OCI-LY7 (cell line): ENCODE results near the gene IQSEC1. TPM values are rescaled to one million over a fixed set of nuclear protein-coding genes. Genes with fewer than 3 reads are reported as not detected.

ENCODE experiments used
- BruUV-seq: library from RNA; stranded (reverse); fragments of 400-500 nt; replicated peaks from 2 replicates; lab custom pipeline; 2021; lab: Mats Ljungman, UMichigan
- CTCF ChIA-PET: fragments of 300-600 bp; sonication (Branson Sonifier 250); formaldehyde crosslinking; loops from one replicate; lab custom pipeline; 2022; ENCODE audit warnings: antibody characterized with exemption; ENCODE audit not compliant: unreplicated experiment; lab: Charles Lee
- POLR2A ChIA-PET: fragments of 300-600 bp; sonication (Branson Sonifier 250); formaldehyde crosslinking; loops from one replicate; lab custom pipeline; 2022; ENCODE audit warnings: antibody characterized with exemption; lab: Charles Lee
- DNase-seq: peaks from one replicate; pipeline ENCODE4 v3.0.0-alpha.2; 2015; ENCODE audit warnings: low spot score
- H2AFZ ChIP-seq: fragments of 200-600 bp; sonication (generic), shearing (Covaris generic); 2 replicates; pipeline ENCODE4 v1.6.1; 2014; ENCODE audit warnings: mild to moderate bottlenecking, antibody characterized with exemption, low read length, moderate library complexity
- H3K27ac ChIP-seq: fragments of 200-600 bp; sonication (generic); 2 replicates; pipeline ENCODE4 v1.5.1; 2014; ENCODE audit warnings: mixed run types, low read depth, mild to moderate bottlenecking, moderate library complexity, low read length, inconsistent platforms; ENCODE audit not compliant: poor library complexity, severe bottlenecking
- H3K36me3 ChIP-seq: fragments of 200-600 bp; sonication (generic); 2 replicates; pipeline ENCODE4 v1.6.1; 2014; ENCODE audit warnings: mild to moderate bottlenecking, antibody characterized with exemption, low read length, moderate library complexity, mixed read lengths; ENCODE audit not compliant: insufficient read depth
- H3K4me1 ChIP-seq: fragments of 200-600 bp; sonication (generic); 2 replicates; pipeline ENCODE4 v1.5.1; 2014; ENCODE audit warnings: mild to moderate bottlenecking, low read length; ENCODE audit not compliant: insufficient read depth, poor library complexity, severe bottlenecking
- H3K4me2 ChIP-seq: fragments of 200-600 bp; sonication (generic); 2 replicates; pipeline ENCODE4 v1.6.1; 2014; ENCODE audit warnings: mild to moderate bottlenecking, low read length
- H3K4me3 ChIP-seq: fragments of 200-600 bp; sonication (generic); 2 replicates; pipeline ENCODE4 v1.5.1; 2014; ENCODE audit warnings: mild to moderate bottlenecking, low read depth, low read length; ENCODE audit not compliant: poor library complexity, severe bottlenecking
- H3K79me2 ChIP-seq: fragments of 200-600 bp; sonication (generic); 2 replicates; pipeline ENCODE4 v1.6.1; 2016; ENCODE audit warnings: low read depth, mild to moderate bottlenecking, low read length, moderate library complexity, mixed read lengths; ENCODE audit not compliant: insufficient read depth
- H3K9me2 ChIP-seq: fragments of 200-600 bp; sonication (generic); 2 replicates; pipeline ENCODE4 v1.6.1; 2016; ENCODE audit warnings: mild to moderate bottlenecking, low read length, mixed read lengths; ENCODE audit not compliant: insufficient read depth
- H3K9me3 ChIP-seq: fragments of 200-600 bp; sonication (generic); 2 replicates; pipeline ENCODE4 v1.6.1; 2014; ENCODE audit warnings: mild to moderate bottlenecking, mixed run types, low read length, mixed read lengths
- H4K20me1 ChIP-seq: fragments of 200-600 bp; sonication (generic); 2 replicates; pipeline ENCODE4 v1.6.1; 2014; ENCODE audit warnings: mild to moderate bottlenecking, antibody characterized with exemption, low read length, moderate library complexity, mixed read lengths; ENCODE audit not compliant: insufficient read depth
- CTCF ChIP-seq: fragments of 200-600 bp; sonication (generic); conservative IDR thresholded peaks from 2 replicates; pipeline ENCODE4 v1.5.1; 2014; ENCODE audit warnings: mild to moderate bottlenecking, antibody characterized with exemption, low read length, moderate library complexity, mixed read lengths
- EZH2phosphoT487 ChIP-seq: fragments of 200-600 bp; sonication (generic); IDR thresholded peaks from 2 replicates; pipeline ENCODE4 v1.6.1; 2018; ENCODE audit warnings: low read depth, borderline replicate concordance, mild to moderate bottlenecking, mixed run types, antibody characterized with exemption, low read length, moderate library complexity, mixed read lengths
- intact Hi-C: fragments of 100-400 bp; cut with micrococcal nuclease; formaldehyde crosslinking; loops from one replicate; pipeline ENCODE4 v1.10.0; 2022; ENCODE audit not compliant: unreplicated experiment
- total RNA-seq, 2 experiments: library from RNA; depleted of rRNA in 1 of 2; stranded (reverse); fragments of >200 nt in 1 of 2; shearing (Covaris generic) in 1 of 2; gene quantifications; 2 replicates each; pipeline ENCODE4 v1.2.3, GENCODE V29; 2014 to 2022

Gene IQSEC1
- total RNA-seq, 2 experiments from 2014 or later: 25.2 to 70.1 TPM

- no TSS peak for BruUV-seq
- CTCF ChIA-PET: no interaction called here
- no peak for TF ChIP-seq CTCF
- Histone ChIP-seq H3K9me2 (no peaks in the 10 kb centered on the region), H3K27ac (peak overlapping the region; percentile 97), H3K4me3 (peak overlapping the region; percentile 64), H3K79me2 (peaks cover 78% of the 10 kb centered on the region), H2AFZ (no peak overlapping the region), H3K36me3 (peaks cover 13% of the 10 kb centered on the region), H3K4me2 (peak overlapping the region; percentile 93), H4K20me1 (no peaks in the 10 kb centered on the region), H3K4me1 (peaks cover 99% of the 10 kb centered on the region), H3K9me3 (no peaks in the 10 kb centered on the region)
- peak; percentile 41 for DNase-seq
- intact Hi-C loops: loop anchor here (2.0 to 10.0 kb wide), 2 partner anchors 19 to 1671 kb away; no protein-coding TSS in a partner anchor
- POLR2A ChIA-PET: interaction anchor here (0.8 to 6.2 kb wide), 6 partner anchors 10 to 71 kb away, joined by 3 to 34 read pairs (median 8); no protein-coding TSS in a partner anchor
Measured at GRCh38 chr3:13013994-13014754, 59.1 kb downstream of the IQSEC1 start.

DNA sequence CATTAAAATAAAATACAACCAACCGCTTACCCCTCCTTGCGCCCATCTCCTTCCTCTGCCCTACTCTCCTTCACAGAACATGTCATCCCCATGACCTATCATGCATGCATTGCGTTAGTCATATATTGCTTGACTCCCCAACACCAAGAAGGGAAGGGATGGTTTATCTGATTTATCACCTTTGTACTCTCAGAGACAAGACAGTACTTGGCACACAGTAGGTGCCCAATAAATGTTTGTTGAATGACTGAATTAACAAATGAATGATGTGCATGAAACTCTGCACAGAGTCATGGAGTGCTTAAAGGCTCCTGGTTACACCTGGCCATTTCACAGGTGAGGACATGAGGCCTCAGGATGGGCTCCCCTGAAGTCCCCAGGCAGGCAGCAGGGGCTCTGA, 59.7 kb downstream of the IQSEC1 start:
- no peak for DNase-seq
- BruUV-seq: no TSS peak
- POLR2A ChIA-PET: interaction anchor here (0.8 to 6.2 kb wide), 6 partner anchors 10 to 58 kb away, joined by 3 to 34 read pairs (median 9); no protein-coding TSS in a partner anchor
- Histone ChIP-seq H3K4me3 (peak overlapping the region; percentile 64), H2AFZ (no peak overlapping the region), H3K27ac (peak overlapping the region; percentile 97), H3K79me2 (peaks cover 78% of the 10 kb centered on the region), H3K9me2 (no peaks in the 10 kb centered on the region), H4K20me1 (no peaks in the 10 kb centered on the region), H3K4me1 (peaks cover 99% of the 10 kb centered on the region), H3K9me3 (no peaks in the 10 kb centered on the region), H3K36me3 (peaks cover 19% of the 10 kb centered on the region), H3K4me2 (peak overlapping the region; percentile 93)
- CTCF ChIA-PET: interaction anchor here (0.6 to 0.9 kb wide), 2 partner anchors 9 to 33 kb away, joined by 3 to 6 read pairs; no protein-coding TSS in a partner anchor
- TF ChIP-seq CTCF (no peak), EZH2phosphoT487 (no peak)
- intact Hi-C loops: loop anchor here (10.0 kb wide), 1 partner anchor 1671 kb away; no protein-coding TSS in a partner anchor
